ENCODE results near the gene METRN.
"Not testable (repeated sequence)": the region's sequence is repeated elsewhere in the genome, so short reads cannot be mapped to it uniquely, and the experiment has no call there.

Gene METRN

GRCh38 chr16:678209-678857 is 36.6 kb upstream of the METRN start:
- no peak for DNase-seq

GRCh38 chr16:678858-679813 is 35.8 kb upstream of the METRN start:
- DNase-seq, result peak in 2 of 4 experiments; percentile 46 to 62

- peak; percentile 87 to 97 (median 95) for DNase-seq
Observed at GRCh38 chr16:679814-680624, 34.9 kb upstream of the METRN start, which contains the start of gene STUB1. TSS of gene STUB1 (plus strand) at chr16:680410. CDS start at chr16:680526, 116 bp downstream.

GRCh38 chr16:680625-680945 is 34.3 kb upstream of the METRN start:
- no peak for DNase-seq

GRCh38 chr16:680967-681745 is 33.8 kb upstream of the METRN start:
- DNase-seq, result no peak

GRCh38 chr16:681746-682427 is 33.0 kb upstream of the METRN start:
- DNase-seq, result no peak

GRCh38 chr16:682493-683395 is 32.2 kb upstream of the METRN start:
- DNase-seq, result no peak

- DNase-seq, result no peak
Observed at GRCh38 chr16:683396-684070, 31.4 kb upstream of the METRN start.

- DNase-seq, result peak; percentile 86 to 94 (median 91)
Observed at GRCh38 chr16:684071-684794, 30.7 kb upstream of the METRN start, which contains the start of gene JMJD8. TSS of gene JMJD8 (minus strand) at chr16:684334. CDS start at chr16:684319, 15 bp downstream.

GRCh38 chr16:684961-685696 is 29.8 kb upstream of the METRN start:
- no peak for DNase-seq

- no peak for DNase-seq
Observed at GRCh38 chr16:685967-686366, 29.0 kb upstream of the METRN start.

- DNase-seq, result no peak
Observed at GRCh38 chr16:686459-687260, 28.3 kb upstream of the METRN start.

- no peak for DNase-seq
Observed at GRCh38 chr16:687499-687898, 27.4 kb upstream of the METRN start.

- no peak for DNase-seq
Observed at GRCh38 chr16:689175-689897, 25.6 kb upstream of the METRN start.

GRCh38 chr16:691242-691641 is 23.7 kb upstream of the METRN start:
- not testable (repeated sequence) for DNase-seq

- DNase-seq, result no peak
Observed at GRCh38 chr16:692356-693108, 22.4 kb upstream of the METRN start.
